Medulla oblongata (tissue), 1 donor: ENCODE measurements around the gene FKBP1A.

ENCODE experiments used
- DNase-seq: peaks from one replicate; pipeline ENCODE4 v3.0.0-alpha.2; 2015; ENCODE audit errors: extremely low spot score

The FKBP1A gene

DNA sequence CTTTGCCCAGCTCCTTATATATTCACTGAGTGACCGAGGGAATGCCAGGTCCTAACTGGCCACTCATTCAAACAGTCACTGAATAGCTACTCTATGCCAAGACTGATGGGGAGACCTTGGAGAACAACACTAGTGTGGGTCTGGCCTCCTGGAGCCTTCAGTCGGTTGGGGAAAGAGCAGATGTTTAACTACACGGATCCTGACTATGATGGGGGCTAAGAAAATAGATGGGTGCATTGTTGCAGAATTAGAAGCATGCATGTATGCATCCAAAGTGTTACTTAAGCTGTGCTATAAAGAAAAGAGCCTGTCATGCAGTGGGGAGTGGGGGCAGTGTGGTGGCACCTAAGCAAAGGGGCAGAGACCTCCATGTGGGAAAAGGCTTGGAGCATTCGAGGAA, 6.5 kb downstream of the FKBP1A start:
- DNase-seq: no peak

DNA sequence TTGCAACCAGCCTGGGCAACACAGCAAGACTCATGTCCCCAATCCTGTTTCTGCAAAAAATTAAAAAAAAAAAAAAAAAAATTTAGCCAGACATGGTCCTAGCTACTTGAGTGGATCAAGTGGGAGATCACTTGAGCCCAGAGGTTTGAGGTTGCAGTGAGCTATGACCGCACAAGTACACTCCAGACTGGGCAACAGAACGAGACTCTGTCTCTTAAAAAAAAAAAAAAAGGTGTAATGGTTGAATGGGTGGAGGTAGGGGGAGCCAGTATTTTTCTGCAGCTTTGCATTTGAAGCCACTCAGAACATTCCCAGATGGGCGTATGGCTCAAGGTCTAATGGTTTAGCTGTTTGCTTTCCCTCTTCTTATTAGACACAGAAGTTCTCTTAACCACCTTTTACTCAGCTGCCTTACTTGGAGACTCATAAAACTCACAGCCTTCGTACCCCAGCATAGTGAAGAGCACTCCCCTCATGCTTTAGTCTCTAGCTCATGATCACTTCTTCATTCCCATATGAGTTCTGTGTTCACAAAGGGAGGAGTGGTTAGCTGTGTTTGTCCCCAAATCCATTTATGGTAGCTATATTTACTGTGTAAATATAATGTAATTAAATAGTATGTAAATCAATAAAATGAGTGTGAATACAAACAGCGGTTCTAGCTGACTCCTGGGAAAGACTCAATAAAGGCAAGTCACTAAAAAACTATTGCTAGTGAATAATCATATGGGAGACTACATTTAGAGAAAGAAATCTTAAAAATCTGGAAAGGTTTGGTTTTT, 9.0 kb downstream of the FKBP1A start:
- DNase-seq: no peak

DNA sequence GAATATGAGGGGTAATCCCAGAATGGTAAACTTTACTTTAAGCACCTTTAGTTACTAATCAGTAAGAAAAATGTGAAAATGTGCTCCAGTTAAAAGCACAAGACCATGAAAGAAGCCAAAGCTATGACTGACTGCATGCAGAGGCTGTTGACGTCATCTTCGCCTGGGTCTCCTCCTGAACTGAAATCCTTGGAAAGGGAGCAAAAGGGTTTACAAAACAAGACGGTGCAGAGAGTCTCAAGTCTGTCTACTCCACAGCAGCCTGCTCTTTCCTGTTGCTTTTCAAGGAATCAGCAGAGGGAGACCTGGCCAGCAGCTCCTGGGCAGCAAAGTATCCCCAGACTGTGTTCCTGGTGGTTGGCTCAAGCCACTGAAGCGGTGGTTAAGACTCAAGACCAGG, 10.2 kb downstream of the FKBP1A start:
- DNase-seq: no peak

DNA sequence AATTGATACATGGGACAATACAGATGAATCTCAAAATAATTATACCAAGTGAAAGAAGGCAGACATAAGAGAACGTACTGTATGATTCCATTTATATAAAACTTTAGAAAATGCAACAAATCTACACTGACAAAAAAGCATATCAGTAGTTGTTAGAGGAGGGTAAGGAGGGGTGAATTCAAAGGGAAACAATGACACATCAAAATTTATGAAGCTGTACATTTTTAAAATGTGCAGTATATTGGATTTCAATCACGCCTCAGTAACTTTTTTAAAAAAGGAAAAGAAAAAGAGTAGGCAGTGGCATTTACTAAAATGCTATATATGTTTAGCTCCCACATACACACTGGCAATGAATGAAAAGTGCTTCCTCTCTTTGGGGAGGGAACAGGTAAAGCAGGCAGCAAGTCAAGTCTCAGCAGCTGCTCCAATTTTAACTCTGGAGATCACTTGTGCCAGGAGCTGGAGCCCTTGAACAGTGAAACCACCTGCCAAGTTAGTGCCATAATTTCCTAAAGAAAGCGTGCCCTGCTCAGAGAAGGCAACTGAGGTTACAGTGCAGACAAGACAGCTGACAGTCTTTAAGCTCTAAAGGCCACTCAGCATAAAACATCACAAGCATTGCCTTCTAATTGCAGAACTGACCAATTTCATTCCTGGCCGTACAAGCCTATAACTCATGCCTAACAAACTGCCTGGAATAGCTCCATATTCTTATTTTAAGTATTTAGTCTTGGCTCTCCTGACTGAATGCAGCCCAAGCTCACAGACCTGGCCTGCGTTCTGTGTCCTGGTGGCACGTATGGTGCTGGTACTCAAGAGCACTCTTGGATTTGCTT, 10.9 kb downstream of the FKBP1A start:
- no peak for DNase-seq

DNA sequence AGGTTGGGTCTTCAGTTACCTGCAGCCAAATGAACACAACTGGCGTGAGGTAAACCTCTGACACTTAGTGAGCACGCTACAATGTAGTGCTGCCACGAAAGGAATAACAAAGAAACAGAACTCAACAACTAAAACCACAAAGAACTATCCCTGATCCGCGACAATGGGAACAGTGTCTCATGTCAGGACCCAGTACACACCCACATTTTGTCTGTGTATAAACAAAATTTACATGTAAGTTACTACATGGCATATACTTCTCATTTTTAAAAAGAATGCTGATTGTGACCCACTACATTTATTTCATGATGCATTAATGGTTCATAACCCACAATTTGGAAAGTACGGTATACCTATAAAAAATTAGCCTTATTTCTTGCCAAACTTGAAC, 14.1 kb downstream of the FKBP1A start:
- no peak for DNase-seq

DNA sequence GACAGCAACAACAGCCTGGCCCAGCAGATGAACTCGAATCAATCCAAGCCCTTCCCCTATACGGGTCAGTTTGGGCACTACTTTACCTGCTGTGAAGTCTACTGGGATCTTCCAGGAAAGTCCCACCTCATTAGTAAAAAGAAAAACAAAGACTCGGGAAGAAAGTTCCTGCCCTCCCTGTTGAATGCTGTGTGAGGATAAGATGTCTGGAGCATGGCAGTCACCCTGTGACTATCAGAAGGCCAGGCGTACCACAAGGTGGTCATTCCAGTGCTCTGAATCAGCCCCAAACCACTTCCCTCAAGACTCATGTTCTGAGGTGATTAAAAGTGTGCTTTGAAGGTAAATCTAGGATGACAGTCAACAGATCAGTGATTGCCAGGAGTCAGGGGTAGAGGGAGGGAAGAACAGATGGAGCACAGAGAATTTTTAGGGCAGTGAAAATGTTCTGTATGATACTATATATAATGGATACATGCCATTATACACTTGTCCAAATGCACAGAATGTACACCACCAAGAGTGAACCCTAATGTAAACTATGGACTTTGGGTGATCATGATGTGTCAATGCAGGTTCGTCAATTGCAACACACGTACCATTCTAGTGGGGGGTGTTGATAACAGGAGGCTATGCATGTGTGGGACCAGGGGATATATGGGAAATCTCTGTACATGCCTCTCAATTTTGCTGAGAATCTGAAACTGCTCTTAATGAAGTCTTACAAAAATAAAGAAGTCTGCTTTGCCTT, 14.7 kb downstream of the FKBP1A start:
- no peak for DNase-seq

DNA sequence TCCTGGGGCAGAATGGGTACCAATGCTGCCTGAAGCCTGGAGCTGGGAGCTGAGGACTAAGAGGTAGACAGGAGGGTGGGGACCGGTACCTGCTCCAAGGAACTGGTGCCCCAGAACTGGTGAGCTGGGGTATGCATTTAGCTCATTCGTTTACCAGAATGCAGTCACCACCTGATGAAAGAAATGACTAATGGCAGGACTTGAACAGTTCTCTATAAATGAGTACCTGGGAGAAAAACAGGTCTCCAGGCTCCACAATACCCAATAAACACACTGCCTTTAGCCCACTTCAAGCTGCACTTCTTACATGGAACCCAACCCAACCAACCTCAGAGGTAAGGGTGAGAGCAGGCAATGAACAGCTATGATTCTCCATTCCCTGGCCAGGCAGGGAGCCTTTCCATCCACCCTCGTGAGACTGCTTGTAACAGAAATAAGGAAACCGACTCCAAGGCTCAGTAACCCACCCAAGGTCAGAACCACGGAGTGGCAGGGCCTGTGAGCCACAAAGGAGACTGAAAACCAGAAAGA, 15.4 kb downstream of the FKBP1A start:
- no peak for DNase-seq

DNA sequence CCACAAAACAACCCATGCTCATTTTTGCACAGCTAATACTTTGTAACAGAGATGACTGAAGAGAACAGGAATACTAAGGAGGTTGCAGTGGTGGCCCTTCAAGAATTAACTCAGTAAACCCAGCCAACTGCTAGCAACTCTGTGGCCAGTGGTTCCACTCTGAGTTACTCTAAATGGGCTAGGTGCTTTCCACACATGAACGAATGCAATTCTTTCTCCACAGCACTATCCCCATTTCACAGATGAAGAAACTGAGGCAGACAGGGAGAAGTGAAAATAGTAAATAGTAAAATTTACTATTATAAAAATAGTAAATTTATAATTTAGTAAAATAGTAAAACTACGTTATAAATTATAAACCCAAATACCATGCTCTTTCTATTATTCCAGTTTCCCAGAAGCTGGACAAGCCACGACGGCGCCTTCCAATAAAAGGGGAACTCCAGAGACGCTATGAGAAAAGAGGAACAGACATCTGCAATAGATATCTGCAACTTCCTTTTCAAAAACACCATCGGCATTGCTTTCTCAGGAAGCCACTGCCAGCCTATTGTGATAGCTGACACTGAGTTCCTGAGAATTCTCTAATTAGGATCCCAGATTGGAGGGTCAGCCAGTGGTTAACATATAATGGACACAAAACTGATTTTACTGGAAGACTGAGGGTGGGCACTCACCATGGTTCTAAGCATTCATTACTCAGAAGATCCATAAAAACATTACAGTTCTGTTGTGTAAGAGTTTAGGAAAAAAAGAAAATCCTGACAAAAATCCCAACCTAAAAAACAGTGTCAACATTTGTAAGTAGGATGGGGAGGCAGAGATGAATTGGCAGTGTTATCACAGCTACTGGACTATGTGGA, 16.2 kb downstream of the FKBP1A start:
- peak; percentile 51 for DNase-seq

DNA sequence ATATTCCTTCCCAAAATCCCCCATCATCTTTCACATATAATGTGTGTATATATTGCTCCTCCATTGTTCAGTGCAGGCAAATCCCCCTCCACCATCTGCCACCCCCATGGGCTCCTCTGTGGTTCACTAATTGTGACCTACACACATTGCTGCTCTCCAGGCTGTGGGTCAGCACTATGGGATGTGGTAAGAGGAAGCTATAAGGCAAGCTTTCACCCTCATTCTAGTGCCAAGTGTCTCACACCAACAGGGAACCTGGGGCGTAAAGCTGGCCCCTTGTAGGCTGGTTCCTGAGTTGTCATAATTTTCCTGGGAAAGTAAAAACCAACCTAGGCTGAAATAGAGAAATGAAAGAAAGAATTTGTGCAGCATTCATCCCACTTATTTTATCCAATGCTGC, 16.8 kb downstream of the FKBP1A start:
- DNase-seq: no peak

DNA sequence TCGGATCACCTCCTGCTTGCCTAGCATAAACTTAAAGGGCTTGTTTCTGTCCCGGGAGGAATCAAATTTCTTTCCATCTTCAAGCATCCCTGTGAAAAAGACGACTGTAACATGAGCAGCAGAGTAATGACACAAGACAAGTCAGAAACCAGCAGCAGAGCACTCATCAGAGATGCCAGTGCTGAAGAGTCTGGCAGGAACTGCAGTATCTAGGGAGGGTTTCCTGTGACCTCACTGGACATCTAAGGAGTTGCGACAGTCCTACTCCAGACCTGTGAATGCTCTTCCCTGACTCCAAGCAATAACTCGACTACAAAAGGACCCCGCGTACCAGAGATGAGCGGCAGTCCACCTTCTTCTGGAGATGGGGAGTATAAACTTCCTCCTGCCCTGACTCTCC, 17.3 kb downstream of the FKBP1A start:
- DNase-seq: no peak

DNA sequence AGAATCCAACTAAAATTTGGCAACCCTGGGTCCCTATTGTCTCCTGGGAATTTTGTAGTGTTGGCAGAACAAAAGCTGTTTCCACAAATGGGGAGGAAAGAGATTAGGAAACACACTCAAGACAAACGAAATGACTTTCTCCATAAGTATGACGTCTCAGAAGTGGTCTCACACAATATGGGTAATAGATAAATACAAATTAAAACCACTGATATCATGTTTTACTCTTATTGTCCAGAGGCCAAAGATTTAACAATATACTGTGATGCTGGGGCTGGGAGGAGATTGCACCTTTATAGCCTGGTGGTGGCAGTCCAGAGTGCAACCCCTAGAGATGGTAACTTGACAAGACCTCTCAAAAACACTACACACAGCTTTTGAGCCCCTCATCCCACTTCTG, 18.6 kb downstream of the FKBP1A start:
- no peak for DNase-seq

DNA sequence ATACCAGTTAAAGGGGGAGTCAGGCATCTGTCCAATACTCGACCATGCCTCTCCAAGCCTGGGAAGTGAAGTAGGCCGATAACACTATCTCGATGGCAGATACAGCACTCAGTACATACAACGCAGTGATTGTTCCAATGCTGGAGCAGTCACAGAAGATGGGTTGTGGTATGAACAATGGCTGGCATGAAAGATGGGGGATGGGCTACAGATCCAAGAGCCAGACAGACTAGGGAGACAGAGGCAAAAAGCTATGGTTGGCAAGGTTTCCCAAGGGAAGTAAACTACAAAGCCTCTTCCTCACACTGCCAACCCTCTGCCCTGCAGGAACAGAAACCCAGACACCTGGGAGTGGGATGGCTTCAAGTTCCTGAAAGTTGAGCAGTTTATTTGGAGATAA, 19.2 kb downstream of the FKBP1A start:
- DNase-seq: peak; percentile 96

DNA sequence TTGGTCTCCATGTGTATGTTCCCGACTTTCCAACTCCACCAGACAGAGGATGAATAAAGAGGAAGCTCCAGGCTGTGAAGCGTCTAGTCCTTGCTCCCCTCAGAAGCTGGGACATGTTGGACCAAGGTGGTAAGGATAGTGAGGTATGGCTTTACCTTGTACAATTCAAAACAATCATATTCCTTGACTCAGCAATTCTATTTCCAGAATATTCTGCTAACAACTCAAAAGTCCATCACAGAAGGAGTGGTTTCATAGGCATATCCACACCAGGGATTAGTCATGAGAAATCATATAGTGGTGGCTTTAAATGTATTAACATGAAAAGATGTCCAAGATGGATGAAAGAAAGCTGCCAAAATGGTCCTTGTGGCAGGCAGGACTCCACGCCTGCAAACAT, 19.8 kb downstream of the FKBP1A start:
- DNase-seq: no peak

DNA sequence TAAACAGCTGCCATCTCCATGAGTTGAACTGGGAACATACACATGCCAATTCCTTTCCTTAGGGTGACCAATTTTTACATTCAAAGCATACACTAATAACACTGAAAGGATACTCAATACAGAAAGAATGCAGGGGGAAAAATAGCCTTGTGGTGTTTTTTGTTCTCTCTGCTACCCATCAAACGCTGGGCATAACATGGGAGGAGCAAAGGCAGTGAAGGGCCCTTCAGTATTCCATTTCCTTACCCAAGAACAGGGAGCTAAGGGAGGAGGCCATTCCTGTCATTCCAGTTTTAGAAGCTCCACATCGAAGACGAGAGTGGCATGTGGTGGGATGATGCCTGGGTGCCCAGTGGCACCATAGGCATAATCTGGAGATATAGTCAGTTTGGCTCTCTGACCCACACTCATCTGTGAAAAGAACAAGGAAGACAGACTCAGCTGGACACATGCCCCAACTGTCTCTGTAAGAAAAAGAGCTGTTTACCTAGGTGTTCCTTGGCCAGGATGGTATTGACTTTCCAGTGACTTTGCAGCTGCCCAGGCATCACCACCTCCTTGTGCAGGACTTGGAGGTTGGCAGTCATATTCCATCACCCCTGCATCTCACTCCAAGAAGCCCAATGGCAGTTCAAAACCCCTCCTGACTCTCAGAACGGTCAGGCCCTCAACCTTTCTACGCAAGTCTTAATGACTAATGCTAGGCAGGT, 20.9 kb downstream of the FKBP1A start:
- DNase-seq: no peak

DNA sequence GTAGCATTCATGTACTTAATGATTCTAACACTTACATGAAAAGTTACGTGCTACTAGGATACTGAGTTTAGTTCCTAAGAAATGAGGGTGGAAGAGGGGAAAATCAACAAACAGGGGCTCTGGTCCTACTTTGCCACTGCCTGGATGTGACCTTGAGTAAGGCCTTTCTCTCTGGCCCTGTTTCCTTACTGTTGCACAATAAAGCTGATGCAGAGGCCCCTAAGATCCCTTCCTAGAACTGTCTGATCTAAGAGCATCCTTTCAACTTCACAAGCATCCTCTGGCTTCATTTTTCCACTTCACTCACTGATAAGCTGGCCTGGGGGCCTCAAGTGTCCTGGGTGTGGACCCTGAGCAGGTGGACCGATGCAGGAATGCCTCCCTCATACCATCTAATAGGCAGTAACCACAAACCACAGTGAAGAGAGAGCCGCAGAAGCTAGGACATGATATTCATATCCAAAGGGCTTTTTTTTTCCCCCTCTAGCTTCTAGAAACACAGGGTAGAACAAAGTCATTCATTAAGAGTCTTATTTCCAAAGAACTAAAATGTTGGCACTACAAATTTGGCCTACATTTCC, 21.6 kb downstream of the FKBP1A start:
- DNase-seq: no peak

DNA sequence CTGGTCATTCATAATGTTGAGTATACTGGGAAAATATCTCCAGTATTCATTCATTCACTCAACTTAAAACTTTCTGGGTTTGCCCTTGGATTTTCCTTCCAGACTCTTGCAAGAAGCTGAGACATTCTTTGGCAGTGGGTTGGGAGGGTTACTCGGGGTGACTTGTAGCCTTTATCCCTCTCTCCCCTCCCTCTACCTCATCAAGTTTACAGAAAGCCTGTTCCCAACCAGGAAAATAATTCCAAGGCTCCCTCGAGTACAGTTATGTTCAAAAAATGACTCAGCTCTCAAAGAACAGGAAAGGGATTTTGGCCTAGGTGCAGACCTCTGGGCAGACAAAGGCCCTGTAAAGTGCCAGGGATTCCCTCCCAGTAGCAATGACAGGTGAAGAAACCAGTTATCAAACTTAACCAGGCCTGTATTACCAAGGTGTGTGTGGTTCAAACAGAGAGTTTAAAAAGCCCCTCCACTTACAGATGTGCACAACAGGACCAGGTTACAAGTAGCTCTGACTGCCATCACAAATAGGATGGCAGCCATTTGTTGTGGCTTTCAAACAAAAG, 22.2 kb downstream of the FKBP1A start:
- DNase-seq: no peak

DNA sequence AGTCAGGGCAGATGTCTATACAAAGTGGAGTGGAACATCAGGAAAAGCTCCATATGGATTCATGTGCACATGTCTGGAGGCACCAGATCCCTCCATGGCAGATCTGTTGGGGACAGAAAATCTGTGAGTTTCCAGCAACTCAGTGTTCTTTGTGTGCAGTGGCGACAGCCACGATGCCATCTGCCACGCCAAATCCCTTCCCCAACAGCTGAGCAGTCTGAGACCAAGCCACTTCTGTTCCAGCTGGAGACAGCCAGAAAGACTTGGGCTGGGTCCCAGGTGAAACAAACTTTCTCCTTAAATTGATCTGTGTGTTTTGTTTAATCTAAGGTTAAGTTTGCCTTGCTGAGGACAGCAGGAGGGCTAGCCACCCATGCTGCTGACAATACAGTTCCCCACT, 22.9 kb downstream of the FKBP1A start:
- DNase-seq: peak; percentile 51

DNA sequence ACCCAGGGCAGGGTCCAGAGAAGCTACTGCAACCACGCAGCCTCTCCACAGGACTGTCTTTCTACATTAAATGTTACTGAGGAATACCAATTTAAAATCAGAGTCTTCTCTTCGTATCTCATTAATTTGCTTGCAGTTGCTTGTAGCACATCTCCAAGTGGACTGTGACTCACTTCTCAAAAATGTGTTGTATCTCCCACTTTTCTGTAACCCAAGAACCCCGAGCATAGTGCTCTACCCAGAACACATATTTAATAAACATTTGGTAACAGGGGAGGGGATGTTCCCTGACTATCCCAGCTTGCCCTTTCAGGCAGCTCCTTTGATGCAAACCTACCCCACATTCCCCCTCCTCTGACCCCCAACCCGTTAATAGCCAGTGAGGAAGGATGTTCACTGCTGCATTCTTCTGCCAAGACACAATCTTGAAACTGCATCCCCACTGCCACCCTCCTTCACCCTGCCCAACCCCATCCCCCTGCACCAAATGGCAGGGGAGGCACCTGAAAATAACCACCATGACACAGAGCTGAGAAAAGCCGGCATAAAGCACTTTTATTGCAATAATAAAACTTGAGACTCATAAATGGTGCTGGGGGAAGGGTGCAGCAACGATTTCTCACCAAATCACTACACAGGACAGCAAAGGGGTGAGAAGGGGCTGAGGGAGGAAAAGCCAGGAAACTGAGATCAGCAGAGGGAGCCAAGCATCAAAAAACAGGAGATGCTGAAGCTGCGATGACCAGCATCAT, 24.2 kb downstream of the FKBP1A start:
- DNase-seq: no peak

DNA sequence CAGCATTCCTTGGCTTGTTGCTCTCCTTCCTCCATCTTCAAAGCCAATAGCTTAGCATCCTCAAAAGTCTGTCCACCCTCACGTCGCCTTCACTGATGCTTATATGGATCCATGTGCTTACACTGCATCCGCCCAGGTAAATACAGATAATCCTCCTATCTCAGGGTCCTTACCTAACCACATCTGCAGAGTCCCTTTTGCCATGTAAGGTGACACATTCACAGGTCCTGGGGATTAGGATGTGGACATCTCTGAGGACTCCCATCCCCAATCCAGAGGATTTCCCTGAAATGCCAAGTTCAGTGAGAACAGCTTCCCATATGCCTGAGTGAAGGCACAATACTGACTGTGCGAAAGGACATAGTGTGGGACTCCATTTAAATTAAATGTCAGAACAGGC, 25.4 kb downstream of the FKBP1A start:
- DNase-seq: no peak
